WI38 (cell line): ENCODE data around the gene NOP53.
"Not testable (repeated sequence)": the region's sequence is repeated elsewhere in the genome, so short reads cannot be mapped to it uniquely, and the experiment has no call there.

Experiments
- H3K4me3 ChIP-seq: 2 replicates; pipeline ENCODE4 v1.5.1; 2011; ENCODE audit warnings: low read depth, mild to moderate bottlenecking, control low read depth, low read length
- CTCF ChIP-seq: IDR thresholded peaks from 2 replicates; pipeline ENCODE4 v1.5.1; 2012; ENCODE audit warnings: low read depth, mild to moderate bottlenecking, control low read depth, low read length

Gene NOP53

GRCh38 chr19:47756953-47757608 lies 11.7 kb downstream of the NOP53 start:
- H3K4me3 ChIP-seq: no peak overlapping the region
- no peak for TF ChIP-seq CTCF

- no peak overlapping the region for H3K4me3 ChIP-seq
- TF ChIP-seq CTCF: no peak
These were observed 12.5 kb downstream of the NOP53 start for GRCh38 chr19:47757617-47758442.

GRCh38 chr19:47758443-47758804 lies 13.1 kb downstream of the NOP53 start:
- no peak overlapping the region for H3K4me3 ChIP-seq
- TF ChIP-seq CTCF: no peak

- no peak for TF ChIP-seq CTCF
- H3K4me3 ChIP-seq: no peak overlapping the region
These were observed 15.3 kb downstream of the NOP53 start for GRCh38 chr19:47760632-47760999.

GRCh38 chr19:47761566-47761965 lies 16.2 kb downstream of the NOP53 start:
- no peak for TF ChIP-seq CTCF
- H3K4me3 ChIP-seq: no peak overlapping the region

- no peak overlapping the region for H3K4me3 ChIP-seq
- no peak for TF ChIP-seq CTCF
These were observed 16.8 kb downstream of the NOP53 start for GRCh38 chr19:47762151-47762550.

GRCh38 chr19:47762615-47763308 lies 17.4 kb downstream of the NOP53 start:
- no peak for TF ChIP-seq CTCF
- no peak overlapping the region for H3K4me3 ChIP-seq

- H3K4me3 ChIP-seq: not testable (repeated sequence)
These were observed 19.4 kb downstream of the NOP53 start for GRCh38 chr19:47764705-47765104.
